GM21447 (cell line): ENCODE measurements around the gene HHAT.
"Not testable (repeated sequence)": the region's sequence is repeated elsewhere in the genome, so short reads cannot be mapped to it uniquely, and the experiment has no call there.

ENCODE experiments used
- ATAC-seq: cut with Tn5 transposase; IDR thresholded peaks from one replicate; pipeline ENCODE4 v1.9.1; 2021; ENCODE audit not compliant: unreplicated experiment

Gene HHAT

DNA sequence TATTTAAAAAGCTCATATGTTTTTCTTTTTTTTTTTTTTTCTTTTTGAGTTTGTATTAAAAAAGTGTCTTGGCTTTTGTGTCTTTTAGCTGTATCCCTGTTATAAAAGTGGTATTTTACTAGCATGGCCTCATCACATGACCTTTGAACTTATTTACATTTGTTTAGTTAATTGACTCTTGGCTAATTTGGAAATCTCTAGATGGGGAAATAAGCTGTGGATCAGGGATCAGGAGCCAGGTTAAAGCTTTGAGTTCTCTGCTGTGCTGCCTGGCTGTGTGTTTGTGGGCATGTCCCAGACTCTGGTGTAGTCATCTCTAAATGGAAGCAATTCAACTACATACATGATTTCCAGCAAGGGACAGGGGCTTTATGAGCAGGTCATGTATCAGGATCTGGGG, 56.5 kb downstream of the HHAT start:
- no peak for ATAC-seq

DNA sequence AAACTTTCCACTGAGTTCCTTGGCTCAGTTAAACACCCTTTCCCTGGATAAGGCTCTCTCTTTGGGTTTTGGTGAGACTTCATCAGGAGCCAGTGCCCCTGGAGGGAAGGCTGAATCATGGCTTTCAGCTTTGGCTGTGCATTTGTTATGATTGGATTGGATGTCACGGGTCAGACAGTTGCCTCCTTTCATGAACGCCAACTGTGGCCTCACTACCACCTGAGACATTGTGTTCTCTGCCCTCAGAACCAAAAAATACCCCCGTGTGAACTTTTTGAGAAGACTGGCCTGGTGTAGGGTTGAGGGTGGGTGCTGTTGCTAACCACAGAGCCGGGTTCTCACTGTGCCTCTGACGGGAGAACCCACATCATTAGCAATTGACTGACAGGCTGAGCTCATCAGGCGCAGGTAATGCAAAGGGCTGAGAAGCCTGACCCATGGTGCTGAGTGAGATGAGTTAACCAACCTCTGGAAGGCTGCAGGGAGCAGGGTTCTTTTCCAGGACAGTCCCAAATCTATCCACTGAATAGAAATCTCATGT, 65.6 kb downstream of the HHAT start:
- ATAC-seq: no peak

DNA sequence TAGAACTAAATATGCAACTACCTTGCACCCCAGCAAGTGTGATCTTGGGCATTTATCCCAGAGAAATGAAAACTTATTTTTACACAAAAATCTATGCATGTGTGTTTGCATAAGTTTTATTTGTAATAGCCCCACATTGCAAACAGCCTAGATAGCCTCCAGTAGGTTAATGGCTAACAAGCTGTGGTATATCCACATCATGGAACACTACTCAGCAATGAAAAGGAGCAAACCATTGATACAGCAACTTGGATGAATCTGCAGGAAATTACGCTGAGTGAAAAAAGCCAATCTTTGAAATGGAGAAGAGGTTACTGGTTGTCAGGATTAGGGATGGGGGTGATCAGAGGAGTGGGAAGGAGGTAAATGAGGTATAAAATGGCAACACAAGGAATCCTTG, 67.8 kb downstream of the HHAT start:
- ATAC-seq: no peak

DNA sequence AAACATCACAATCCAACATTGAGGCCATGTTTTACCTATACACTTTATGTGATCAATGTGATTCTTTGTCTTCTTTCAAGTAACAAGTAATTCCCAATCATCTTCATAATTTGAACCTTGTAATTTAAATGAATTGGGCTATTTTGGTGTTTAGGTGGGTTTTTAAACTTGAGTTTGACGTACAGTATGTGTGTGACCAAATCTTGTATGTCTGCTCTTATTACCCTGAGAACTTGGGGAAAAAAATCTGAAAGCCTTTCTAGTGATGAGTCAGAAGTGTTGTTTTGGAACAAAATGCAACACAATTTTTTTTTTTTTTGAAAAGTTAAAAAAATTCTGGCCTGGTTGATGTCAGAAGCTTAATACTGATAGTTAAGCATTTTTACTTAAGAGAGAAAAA, 68.5 kb downstream of the HHAT start:
- ATAC-seq: no peak

DNA sequence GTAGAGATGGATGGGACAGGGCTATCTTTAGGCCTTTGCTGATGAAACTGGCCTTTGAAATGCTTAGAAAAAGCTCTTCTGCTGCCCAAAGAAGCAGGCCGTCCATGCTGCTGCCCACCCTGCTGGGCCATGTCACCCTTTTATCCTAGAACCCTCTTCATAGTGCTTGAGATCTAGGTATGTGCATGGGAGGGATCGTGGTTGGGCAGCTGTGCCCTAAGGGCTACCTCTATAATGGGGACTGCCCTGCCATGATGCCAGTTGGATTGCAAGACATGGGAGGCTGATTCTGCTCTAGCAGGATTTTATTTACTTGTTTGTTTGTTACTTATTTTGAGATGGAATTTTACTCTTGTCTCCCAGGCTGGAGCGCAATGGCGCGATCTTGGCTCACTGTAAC, 69.0 kb downstream of the HHAT start:
- no peak for ATAC-seq

DNA sequence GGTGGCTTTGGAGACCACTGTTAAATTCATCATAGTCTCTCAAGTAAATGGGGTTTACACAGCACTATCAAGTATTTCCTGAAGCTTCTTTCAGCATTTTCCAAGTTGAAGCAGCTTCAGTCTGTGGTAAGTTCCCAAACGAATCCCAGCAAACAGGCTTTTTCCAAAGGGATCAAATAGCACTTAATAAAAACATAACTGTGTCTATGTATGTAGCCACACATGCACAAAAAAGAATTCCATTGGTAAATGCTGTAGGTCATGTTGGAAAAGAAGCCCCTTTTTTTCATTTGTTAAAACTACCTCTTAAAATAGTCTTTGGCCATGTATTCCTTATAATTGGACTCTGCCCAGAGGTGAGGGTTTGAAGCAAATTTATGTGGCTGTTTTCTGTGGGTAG, 69.8 kb downstream of the HHAT start:
- ATAC-seq: no peak

DNA sequence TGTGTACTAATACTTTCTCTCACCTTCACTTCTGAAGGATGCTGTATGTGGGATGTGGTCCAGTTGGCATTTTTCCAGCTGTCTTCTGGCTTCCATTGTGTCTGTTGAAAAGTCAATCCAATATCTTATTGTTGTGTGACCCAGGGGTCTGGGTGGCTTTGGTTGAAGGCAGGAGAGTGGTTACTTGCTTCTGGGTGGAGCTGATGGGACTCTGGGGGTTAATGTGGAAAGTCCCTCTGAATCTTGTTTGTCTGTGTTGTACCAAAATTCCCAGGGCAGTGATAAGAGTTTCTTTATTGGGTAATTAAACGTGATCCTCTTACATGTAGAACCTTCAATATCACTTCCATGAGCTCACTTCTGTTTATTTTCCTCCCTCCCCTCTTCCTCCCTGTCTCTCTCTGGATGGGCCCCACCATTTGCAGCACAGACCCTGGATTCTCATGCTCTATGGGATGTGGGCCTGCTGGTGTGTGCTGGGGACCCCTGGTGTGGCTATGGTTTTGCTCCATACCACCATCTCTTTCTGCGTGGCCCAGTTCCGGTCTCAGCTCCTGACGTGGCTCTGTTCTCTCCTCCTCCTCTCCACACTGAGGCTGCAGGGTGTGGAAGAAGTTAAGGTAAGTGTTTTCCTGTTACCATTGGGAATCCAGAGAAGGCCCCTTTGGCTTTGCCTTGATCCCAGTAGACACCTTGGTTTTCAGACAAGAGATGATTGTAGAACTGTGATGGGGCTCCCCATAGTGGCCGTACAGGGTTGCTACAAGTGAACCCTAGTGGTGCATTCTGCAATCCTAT, 71.5 kb downstream of the HHAT start:
- peak; percentile 91 for ATAC-seq

DNA sequence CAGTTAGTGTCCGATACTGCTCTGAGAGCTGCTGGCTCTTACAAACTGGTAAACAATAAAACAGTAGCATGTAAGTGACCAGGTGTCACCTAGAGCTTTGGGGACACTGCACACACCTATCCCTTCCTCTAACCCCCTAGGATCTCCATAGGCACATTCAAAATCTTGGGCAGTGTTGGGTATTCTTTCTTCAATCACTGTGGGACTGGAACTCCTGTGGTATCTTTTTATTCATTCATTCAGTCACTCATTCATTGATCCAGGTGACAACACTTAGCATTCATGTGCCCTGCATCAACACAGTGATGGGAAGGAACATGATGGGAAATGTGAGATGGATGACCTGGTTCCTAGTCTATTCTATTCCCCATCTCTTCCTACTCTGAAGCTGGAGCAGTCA, 73.9 kb downstream of the HHAT start:
- no peak for ATAC-seq

DNA sequence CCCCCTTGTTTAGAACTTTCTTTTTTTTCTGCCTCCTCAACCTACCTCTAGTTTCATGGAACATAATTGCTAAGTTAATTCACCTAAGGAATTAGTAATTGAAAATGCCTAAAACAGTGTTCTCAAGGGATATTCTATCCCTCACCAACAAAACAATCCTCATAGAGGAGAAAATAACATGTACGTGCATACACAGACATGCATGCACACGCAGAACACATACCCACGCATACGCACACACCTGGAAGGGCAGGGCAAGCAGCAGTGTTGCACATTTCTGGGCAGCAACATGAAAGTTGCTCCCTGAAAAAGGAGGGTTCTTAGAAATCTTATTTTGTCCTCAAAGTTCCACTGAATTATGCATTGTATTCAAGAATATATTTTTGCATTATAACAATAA, 76.6 kb downstream of the HHAT start:
- no peak for ATAC-seq

DNA sequence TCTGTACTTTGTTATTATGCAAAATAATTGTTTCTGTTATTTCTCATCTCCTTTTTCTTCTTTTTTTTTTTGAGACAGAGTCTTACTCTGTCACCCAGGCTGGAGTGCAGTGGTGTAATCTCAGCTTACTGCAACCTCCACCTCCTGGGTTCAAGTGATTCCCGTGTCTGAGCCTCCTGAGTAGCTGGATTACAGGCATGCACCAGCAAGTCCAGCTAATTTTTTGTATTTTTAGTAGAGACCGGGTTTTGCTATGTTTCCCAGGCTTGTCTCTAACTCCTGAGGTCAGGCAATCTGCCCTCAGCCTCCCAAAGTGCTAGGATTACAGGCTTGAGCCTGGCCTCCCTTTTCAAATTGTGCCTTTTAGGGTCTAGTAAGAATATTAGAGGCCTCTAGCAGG, 77.6 kb downstream of the HHAT start:
- ATAC-seq: not testable (repeated sequence)

DNA sequence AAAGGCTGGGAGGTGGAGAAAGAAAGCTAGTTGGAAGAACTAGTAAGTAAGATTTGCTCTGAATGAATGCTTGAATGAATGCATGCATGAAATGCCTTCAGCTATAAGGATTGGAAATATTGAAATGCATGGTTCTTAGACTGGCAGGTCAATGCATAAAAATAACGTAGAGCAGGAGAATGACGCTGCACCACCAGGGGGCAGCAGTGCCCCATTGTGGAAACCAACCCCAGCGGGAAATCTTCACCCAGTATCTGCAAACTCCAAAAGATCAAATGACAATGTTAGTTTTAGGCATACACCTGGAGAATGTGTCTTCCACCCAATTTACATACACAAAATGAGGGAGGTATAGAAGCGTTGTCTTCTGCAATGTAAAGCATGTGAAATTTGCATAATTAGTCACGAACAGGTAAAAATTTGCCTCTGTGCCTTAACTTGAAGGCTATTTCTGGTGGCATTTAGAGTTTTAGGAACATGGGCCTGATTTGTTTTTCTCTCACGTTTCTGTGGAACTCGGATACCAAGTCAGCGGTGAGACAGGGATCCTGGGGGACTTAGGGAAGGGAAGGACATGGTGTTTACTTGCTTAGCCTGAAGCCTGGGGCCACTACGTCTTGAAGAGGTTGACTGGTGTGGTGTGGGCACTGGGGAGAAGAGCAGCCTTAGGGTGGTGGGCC, 78.6 kb downstream of the HHAT start:
- ATAC-seq: no peak

DNA sequence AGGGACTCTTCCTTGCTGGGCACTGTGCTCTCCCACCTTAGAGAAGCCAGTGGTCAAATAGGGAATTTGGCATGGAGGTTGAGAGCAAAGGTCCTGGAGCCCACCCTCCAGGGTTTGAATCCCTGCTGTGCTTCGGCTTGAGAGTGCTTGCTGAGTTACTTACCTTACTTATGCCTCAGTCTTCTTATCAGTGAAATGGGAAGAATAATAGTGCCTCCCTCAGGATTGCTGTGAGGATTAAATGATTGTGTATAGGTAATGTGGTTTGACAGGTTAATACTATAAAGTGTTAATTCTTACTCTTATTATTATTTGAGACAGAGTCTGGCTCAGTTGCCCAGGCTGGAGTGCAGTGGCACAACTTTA, 79.2 kb downstream of the HHAT start:
- no peak for ATAC-seq

DNA sequence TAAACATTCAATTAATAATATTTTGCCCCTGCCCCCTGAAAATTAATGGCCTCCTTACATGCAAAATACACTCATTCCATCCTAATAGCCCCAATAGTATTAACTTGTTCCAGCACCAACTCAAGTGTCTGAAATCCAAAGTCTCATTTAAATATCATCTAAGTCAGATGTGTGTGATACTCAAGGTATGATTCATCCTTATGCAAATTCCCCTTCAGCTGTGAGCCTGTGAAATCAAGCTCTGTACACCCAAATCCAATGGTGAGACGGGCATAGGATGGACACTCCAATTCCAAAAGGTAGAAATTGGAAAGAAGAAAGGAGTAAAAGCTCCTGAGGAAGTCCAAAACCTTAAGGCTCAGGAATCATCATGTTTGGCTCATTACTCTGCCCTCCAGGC, 83.5 kb downstream of the HHAT start:
- no peak for ATAC-seq

DNA sequence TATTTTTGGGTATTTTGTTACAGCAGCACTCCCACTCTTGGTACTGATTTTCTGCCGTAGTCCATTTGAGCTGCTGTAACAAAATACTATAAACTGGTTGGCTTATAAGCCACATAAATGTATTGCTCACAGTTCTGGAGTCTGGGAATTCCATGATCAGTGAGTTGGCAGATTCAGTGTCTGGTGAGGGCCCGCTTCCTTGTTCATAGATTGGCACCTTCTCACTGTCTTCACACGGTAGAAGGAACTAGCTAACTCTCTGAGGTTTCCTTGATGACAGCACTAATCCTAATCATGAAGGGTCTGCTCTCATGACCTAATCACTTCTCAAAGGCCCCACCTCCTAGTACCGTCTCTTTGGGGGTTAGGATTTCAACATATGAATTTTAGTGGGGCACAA, 85.2 kb downstream of the HHAT start:
- no peak for ATAC-seq

DNA sequence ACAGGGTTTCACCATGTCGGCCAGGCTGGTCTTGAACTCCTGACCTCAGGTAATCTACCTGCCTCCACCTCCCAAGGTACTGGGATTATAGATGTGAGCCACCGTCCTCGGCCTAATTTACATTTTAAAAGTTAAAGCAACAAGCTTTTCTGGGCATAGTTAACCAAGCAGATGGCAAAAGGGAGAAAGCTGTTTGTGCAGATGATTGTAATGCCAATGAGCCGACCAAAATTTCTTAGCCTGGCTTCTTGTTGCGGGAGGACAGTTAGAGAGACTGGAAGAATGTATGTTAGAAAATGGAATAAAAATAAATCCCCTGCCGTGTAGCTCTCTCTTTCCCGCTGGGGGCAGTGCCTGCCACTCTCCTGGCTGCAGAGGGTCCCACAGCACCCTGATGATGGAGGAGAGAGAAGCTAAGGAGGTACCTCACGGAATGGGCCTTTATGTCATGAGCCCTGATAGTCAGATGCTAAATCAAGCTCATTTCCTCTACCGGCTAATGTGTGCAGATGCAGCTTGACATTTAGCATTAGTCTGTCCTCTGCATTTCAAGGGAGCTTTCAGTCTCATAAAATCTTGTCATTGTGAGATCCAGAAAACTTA, 87.2 kb downstream of the HHAT start:
- no peak for ATAC-seq

DNA sequence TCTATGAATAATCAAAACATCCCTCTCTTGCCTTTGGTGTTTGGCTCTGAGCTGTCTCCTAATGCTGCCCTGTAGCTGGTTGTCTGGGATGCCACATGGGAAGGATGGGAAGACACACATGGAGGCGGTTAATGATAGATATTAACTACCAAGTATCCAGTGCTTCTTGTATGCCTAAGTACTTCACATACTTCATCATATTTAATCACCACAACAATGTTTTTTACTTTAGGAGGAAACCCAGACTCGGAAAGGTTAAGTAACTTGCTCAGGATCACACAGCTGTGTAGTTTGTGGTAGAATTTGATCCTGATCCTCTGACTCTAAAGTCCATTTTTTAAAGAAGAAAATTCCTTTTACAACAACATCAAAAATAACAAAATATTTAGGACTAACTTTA, 88.0 kb downstream of the HHAT start:
- no peak for ATAC-seq

DNA sequence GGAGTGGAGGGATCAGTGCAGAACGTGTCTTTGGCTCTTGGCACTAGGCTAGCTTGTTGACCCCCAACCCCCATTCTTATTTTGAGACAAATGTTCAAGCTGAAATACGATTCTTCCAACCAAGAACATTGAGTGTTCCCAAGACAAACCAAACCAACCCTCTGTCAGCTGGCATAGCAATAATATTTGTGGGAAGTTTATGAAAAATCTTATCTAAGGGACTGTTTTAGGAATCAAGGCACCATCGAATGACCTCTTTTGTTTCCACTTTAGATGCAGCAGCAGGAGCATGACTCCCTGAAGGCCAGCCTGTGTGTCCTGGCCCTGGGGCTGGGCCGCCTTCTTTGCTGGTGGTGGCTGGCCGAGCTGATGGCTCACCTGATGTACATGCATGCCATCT, 89.2 kb downstream of the HHAT start:
- no peak for ATAC-seq

DNA sequence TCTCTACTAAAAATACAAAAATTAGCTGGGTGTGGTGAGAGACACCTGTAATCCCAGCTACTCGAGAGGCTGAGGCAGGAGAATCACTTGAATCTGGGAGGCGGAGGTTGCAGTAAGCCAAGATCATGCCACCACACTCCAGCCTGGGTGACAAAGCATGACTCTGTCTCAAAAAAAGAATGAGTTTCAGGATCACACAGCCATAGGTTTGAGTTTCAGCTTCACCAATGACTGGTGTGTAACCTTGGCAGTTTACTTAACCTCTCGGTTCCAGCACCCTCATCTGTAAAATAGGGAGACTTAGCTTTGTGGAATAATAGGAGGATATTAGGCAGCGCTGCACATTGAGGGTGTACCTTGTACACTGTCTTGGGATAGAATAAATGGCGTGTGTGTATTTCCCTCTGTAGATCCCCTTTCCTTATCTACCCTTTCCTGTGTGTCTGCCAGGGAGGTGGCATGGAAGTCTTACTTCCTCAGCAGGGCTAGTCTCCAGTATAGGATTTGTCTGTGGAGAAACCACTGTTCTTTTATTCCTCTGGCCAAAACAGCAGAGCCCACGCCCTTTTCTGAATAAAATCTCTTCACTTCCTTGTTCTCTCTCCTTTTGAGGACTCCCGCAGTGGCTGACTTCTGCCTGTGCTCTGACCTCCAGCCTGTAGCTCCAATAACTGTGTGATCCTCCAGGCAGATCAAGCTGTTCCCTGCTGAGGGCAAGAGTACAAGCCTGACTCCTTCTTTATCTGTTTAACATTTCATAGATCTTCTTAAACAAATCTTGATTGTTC, 90.4 kb downstream of the HHAT start:
- ATAC-seq: no peak

DNA sequence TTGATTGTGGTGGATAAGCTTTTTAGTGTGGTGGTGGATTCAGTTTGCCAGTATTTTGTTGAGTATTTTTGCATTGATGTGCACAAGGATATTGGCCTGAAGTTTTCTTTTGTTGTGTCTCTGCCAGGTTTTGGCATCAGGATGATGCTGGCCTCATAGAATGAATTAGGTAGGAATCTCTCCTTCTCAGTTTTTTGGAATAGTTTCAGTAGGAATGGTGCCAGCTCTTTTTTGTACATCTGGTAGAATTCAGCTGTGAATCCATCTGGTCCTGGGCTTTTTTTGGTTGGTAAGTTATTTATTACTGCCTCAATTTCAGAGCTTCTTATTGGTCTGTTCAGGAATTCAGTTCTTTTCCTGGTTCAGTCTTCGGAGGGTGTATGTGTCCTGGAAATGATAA, 98.0 kb downstream of the HHAT start:
- ATAC-seq: not testable (repeated sequence)

DNA sequence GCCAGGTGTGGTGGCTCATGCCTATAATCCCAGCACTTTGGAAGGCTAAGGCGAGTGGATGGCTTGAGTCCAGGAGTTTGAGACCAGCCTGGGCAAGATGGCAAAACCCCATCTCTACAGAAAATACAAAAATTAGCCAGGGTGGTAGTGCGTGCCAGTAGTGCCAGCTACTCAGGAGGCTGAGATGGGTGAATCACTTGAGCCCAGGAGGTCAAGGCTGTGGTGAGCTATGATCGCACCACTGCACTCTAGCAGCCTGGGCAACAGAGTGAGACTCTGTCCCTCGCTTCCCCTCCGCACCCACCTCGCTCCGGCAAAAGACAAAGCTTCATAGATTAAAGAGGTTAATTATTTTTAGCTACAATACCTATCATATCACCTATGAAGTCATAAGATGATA, 100.0 kb downstream of the HHAT start:
- ATAC-seq: no peak

DNA sequence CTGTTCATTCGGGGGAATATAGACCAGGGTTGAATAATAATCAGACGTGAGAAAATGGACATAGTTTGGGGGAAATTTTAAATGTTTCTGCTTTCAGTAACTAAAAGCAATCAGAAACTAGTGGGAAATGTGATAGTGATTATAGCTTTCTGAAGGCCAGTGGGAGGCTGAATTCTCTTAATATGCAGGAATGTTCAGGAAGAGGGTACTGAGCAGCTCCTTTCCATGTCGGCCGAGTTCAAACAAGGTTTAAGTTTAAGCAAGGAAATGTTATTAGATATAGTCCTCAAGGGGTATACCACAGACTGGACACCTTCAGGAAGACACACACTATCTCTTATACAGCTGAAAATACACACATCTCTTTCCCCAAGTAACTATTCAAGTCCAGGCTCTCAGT, 105.5 kb downstream of the HHAT start:
- ATAC-seq: no peak
